H1 (cell line): ENCODE data around the gene GUCY1A2. TPM values are rescaled to one million over a fixed set of nuclear protein-coding genes. Genes with fewer than 3 reads are reported as not detected.

Experiments used
- EGR1 ChIP-seq: IDR thresholded peaks from 2 replicates; pipeline ENCODE4 v1.6.1; 2011; ENCODE audit warnings: low read depth, low read length, borderline replicate concordance
- GABPA ChIP-seq: IDR thresholded peaks from 2 replicates; pipeline ENCODE4 v1.6.1; 2011; ENCODE audit warnings: mild to moderate bottlenecking, low read length, moderate library complexity, borderline replicate concordance; ENCODE audit not compliant: insufficient read depth
- SIRT6 ChIP-seq: IDR thresholded peaks from one replicate; pipeline ENCODE4 v1.7.1; 2012; ENCODE audit warnings: low read length, inconsistent platforms
- polyA plus RNA-seq, 7 experiments: library from polyadenylated mRNA; depleted of rRNA in 3 of 7; stranded (reverse) in 5 of 7; unstranded in 2 of 7; fragments of >200 nt in 5 of 7; fragments of 200-250 nt in 2 of 7; gene quantifications; 1 replicate in 5 of 7; 2 replicates in 1 of 7; 4 replicates in 1 of 7; pipeline versions ENCODE4 v1.2.1 to v1.2.3, GENCODE V29; 2011 to 2013; ENCODE audit warnings: missing spikeins in 2 of 7, mixed read lengths in 2 of 7
- total RNA-seq: library from RNA; stranded (reverse); fragmentation: NEBNext Ultra II Directional; extraction: Animal tissue kit (Norgen Biotek cat#: 25700); gene quantifications from 2 replicates; pipeline ENCODE4 v1.2.1, GENCODE V29; 2021

GUCY1A2 gene
- total and polyA plus RNA-seq, 2 of the 8 experiments (the other 6 are each of a cell fraction or from before 2014, with no cell fraction given), result 0.11 to 1.9 TPM

GRCh38 chr11:106723071-106723470 is 295.2 kb downstream of the GUCY1A2 start (continued):
- TF ChIP-seq EGR1 (no peak), SIRT6 (no peak), GABPA (no peak)
